Measurements from ENCODE around the gene COG3. TPM values are rescaled to one million over a fixed set of nuclear protein-coding genes. Genes with fewer than 3 reads are reported as not detected.

The COG3 gene
- total and polyA plus RNA-seq, 2 of the 13 experiments (the other 11 are each of a cell fraction or from before 2014, with no cell fraction given): 37.8 to 47.5 TPM

- TF ChIP-seq ZNF205 (CRISPR knock-in tag; IDR thresholded peaks at IDR 0.05): peak; percentile 60; the same call in 1 of the 2 replicates
- TF ChIP-seq NKX3-1 (CRISPR knock-in tag; IDR thresholded peaks at IDR 0.05): no peak
- no peak for TF ChIP-seq FUBP1 (CRISPR knock-in tag; IDR thresholded peaks at IDR 0.05; ENCODE audit: borderline replicate concordance)
- TF ChIP-seq, protein P1, sequence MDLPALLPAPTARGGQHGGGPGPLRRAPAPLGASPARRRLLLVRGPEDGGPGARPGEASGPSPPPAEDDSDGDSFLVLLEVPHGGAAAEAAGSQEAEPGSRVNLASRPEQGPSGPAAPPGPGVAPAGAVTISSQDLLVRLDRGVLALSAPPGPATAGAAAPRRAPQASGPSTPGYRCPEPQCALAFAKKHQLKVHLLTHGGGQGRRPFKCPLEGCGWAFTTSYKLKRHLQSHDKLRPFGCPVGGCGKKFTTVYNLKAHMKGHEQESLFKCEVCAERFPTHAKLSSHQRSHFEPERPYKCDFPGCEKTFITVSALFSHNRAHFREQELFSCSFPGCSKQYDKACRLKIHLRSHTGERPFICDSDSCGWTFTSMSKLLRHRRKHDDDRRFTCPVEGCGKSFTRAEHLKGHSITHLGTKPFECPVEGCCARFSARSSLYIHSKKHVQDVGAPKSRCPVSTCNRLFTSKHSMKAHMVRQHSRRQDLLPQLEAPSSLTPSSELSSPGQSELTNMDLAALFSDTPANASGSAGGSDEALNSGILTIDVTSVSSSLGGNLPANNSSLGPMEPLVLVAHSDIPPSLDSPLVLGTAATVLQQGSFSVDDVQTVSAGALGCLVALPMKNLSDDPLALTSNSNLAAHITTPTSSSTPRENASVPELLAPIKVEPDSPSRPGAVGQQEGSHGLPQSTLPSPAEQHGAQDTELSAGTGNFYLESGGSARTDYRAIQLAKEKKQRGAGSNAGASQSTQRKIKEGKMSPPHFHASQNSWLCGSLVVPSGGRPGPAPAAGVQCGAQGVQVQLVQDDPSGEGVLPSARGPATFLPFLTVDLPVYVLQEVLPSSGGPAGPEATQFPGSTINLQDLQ (CRISPR knock-in tag; IDR thresholded peaks at IDR 0.05): no peak
- TF ChIP-seq YY1 (IDR thresholded peaks at IDR 0.05; ENCODE audit: insufficient read depth, insufficient replicate concordance, low read depth, low read length): peak; percentile 59
- TF ChIP-seq ZNF383 (CRISPR knock-in tag; IDR thresholded peaks at IDR 0.05; ENCODE audit: borderline replicate concordance): no peak; the same call in 1 of the 2 replicates
- TF ChIP-seq CHCHD3 (CRISPR knock-in tag; IDR thresholded peaks at IDR 0.05): no peak
- TF ChIP-seq, protein P2, sequence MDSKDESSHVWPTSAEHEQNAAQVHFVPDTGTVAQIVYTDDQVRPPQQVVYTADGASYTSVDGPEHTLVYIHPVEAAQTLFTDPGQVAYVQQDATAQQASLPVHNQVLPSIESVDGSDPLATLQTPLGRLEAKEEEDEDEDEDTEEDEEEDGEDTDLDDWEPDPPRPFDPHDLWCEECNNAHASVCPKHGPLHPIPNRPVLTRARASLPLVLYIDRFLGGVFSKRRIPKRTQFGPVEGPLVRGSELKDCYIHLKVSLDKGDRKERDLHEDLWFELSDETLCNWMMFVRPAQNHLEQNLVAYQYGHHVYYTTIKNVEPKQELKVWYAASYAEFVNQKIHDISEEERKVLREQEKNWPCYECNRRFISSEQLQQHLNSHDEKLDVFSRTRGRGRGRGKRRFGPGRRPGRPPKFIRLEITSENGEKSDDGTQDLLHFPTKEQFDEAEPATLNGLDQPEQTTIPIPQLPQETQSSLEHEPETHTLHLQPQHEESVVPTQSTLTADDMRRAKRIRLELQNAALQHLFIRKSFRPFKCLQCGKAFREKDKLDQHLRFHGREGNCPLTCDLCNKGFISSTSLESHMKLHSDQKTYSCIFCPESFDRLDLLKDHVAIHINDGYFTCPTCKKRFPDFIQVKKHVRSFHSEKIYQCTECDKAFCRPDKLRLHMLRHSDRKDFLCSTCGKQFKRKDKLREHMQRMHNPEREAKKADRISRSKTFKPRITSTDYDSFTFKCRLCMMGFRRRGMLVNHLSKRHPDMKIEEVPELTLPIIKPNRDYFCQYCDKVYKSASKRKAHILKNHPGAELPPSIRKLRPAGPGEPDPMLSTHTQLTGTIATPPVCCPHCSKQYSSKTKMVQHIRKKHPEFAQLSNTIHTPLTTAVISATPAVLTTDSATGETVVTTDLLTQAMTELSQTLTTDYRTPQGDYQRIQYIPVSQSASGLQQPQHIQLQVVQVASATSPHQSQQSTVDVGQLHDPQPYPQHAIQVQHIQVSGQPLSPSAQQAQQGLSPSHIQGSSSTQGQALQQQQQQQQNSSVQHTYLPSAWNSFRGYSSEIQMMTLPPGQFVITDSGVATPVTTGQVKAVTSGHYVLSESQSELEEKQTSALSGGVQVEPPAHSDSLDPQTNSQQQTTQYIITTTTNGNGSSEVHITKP (CRISPR knock-in tag; IDR thresholded peaks at IDR 0.05; ENCODE audit: low read depth): 0 out of 2 replicates have a peak, but pooled peaks have one; percentile 21
- no peak for TF ChIP-seq SMARCC2 (IDR thresholded peaks at IDR 0.05)
- TF ChIP-seq ZNF773 (CRISPR knock-in tag; IDR thresholded peaks at IDR 0.05; ENCODE audit: borderline replicate concordance): no peak
- TF ChIP-seq, protein P3, sequence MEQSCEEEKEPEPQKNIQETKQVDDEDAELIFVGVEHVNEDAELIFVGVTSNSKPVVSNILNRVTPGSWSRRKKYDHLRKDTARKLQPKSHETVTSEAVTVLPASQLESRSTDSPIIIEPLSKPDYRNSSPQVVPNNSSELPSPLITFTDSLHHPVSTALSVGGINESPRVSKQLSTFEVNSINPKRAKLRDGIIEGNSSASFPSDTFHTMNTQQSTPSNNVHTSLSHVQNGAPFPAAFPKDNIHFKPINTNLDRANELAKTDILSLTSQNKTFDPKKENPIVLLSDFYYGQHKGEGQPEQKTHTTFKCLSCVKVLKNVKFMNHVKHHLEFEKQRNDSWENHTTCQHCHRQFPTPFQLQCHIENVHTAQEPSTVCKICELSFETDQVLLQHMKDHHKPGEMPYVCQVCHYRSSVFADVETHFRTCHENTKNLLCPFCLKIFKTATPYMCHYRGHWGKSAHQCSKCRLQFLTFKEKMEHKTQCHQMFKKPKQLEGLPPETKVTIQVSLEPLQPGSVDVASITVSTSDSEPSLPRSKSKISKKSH (CRISPR knock-in tag; IDR thresholded peaks at IDR 0.05; ENCODE audit: borderline replicate concordance): no peak
- TF ChIP-seq, protein P4, sequence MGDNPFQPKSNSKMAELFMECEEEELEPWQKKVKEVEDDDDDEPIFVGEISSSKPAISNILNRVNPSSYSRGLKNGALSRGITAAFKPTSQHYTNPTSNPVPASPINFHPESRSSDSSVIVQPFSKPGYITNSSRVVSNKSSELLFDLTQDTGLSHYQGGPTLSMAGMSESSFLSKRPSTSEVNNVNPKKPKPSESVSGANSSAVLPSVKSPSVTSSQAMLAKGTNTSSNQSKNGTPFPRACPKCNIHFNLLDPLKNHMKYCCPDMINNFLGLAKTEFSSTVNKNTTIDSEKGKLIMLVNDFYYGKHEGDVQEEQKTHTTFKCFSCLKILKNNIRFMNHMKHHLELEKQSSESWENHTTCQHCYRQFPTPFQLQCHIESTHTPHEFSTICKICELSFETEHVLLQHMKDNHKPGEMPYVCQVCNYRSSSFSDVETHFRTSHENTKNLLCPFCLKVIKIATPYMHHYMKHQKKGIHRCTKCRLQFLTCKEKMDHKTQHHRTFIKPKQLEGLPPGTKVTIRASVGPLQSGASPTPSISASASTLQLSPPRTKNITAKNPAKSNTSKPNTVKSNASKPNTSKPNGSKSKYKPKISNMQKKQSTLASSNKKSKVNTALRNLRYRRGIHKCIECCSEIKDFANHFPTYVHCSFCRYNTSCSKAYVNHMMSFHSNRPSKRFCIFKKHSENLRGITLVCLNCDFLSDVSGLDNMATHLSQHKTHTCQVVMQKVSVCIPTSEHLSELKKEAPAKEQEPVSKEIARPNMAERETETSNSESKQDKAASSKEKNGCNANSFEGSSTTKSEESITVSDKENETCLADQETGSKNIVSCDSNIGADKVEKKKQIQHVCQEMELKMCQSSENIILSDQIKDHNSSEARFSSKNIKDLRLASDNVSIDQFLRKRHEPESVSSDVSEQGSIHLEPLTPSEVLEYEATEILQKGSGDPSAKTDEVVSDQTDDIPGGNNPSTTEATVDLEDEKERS (CRISPR knock-in tag; IDR thresholded peaks at IDR 0.05): no peak
These were observed 17.6 kb upstream of the COG3 start (continued) for GRCh38 chr13:45447050-45447661.
